ENCODE measurements around the gene CD6. TPM values are rescaled to one million over a fixed set of nuclear protein-coding genes. Genes with fewer than 3 reads are reported as not detected.

CD6 gene
- total and polyA plus RNA-seq, 4 experiments from 2014 or later, result 281 to 428 (median 356) TPM

DNA sequence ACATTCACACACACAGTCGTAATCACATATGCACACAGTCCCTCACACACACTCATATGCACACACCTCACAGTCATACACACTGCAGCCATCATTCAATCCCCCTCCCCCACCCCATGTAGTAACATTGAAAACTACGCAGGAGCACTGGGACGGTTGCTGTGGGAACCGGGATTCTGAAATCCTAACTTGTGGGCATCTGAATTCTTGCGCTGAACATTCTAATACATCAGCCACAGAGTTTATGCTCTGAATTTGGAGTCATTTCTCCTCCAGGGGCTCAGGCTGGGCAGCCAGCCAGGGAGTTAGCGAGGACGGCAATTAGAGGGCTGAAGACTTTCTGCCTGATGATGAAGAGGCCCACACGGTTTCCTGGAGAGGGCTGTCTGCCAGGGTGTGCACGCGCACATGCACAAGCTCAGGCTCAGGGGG is 32.7 kb downstream of the CD6 start:
- Mint-ChIP-seq H3K36me3 (peaks cover 36 to 75% of the 10 kb centered on the region in 2 donors), H3K27ac (peak overlapping the region; percentile 89 to 97 (median 95)), H3K27me3 (no peaks in the 10 kb centered on the region), H3K4me1 (peaks cover 51 to 90% (median 66%) of the 10 kb centered on the region in 4 donors), H3K9me3 (peaks cover 0 to 3% (median 0%) of the 10 kb centered on the region in 8 donors), H3K4me3 (peak overlapping the region; percentile 63 to 87 (median 83))
- ChIA-PET CTCF (ENCODE audit: partially characterized antibody) (interaction anchor here (0.7 to 2.3 kb wide), 5 partner anchors 33 to 80 kb away, joined by 3 to 12 read pairs (median 3); partner anchors contain the start of gene CD6), POLR2A (ENCODE audit: partially characterized antibody) (interaction anchor here (0.8 to 5.5 kb wide), 22 partner anchors 9 to 119 kb away, joined by 3 to 74 read pairs (median 6); no protein-coding TSS in a partner anchor)
- peak overlapping the region; percentile 5 to 14 for H3K4me3 ChIP-seq (ENCODE audit: low read length in 2 of 2)
- H3K4me1 ChIP-seq (ENCODE audit: insufficient read depth, low read length), result peaks cover 93% of the 10 kb centered on the region
- DNase-seq, result peak in 3 of 5 donors; percentile 47 to 76 (median 60)
- intact Hi-C loops (cut with micrococcal nuclease), result loop anchor here (1.0 to 2.0 kb wide), 3 partner anchors 17 to 33 kb away; partner anchors contain the start of gene CD6
- H3K9me3 ChIP-seq (ENCODE audit: control insufficient read depth in 1 of 2, low read length in 2 of 2), result no peaks in the 10 kb centered on the region
- peaks cover 45% of the 10 kb centered on the region for H3K36me3 ChIP-seq (ENCODE audit: insufficient read depth, low read length)
- H3K27me3 ChIP-seq (ENCODE audit: insufficient read depth, low read length), result no peaks in the 10 kb centered on the region
- H3K27ac ChIP-seq (ENCODE audit: low read depth, low read length), result peak overlapping the region; percentile 54

DNA sequence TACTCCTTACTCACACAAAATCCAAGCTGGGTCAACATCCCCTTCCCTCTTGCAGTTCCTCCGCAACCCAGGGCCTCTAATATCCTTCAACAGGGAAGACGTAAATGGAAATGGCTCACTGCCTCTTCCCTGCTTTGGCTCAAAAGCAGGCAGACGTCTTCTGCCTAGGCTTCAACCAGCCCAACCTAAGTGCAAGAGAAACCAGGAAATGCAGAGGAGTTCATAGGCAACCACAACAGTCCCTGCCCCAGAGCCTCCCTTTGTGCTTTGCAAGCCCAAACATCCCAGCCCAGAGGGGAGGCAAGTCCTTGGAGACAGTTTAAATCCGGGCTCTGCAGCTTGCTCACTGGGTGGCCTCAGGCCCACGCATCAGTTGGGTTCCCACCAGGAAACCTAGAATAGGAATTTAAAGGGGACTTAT is 33.3 kb downstream of the CD6 start:
- Mint-ChIP-seq H3K27ac (peak overlapping the region; percentile 89 to 97 (median 95)), H3K27me3 (no peaks in the 10 kb centered on the region), H3K4me1 (peaks cover 51 to 91% (median 68%) of the 10 kb centered on the region in 4 donors), H3K36me3 (peaks cover 39 to 80% of the 10 kb centered on the region in 2 donors), H3K4me3 (peak overlapping the region; percentile 63 to 87 (median 83)), H3K9me3 (peaks cover 0 to 3% (median 0%) of the 10 kb centered on the region in 8 donors)
- H3K9me3 ChIP-seq (ENCODE audit: control insufficient read depth in 1 of 2, low read length in 2 of 2), result no peaks in the 10 kb centered on the region
- DNase-seq, result peak; percentile 57 to 71 (median 60)
- peak overlapping the region; percentile 54 for H3K27ac ChIP-seq (ENCODE audit: low read depth, low read length)
- intact Hi-C loops (cut with micrococcal nuclease), result loop anchor here (1.0 to 2.0 kb wide), 3 partner anchors 18 to 33 kb away; partner anchors contain the start of gene CD6
- H3K4me1 ChIP-seq (ENCODE audit: insufficient read depth, low read length), result peaks cover 91% of the 10 kb centered on the region
- no peaks in the 10 kb centered on the region for H3K27me3 ChIP-seq (ENCODE audit: insufficient read depth, low read length)
- peak overlapping the region; percentile 5 to 14 for H3K4me3 ChIP-seq (ENCODE audit: low read length in 2 of 2)
- CTCF ChIA-PET (ENCODE audit: partially characterized antibody), result interaction anchor here (0.7 to 2.3 kb wide), 5 partner anchors 34 to 183 kb away, joined by 3 to 12 read pairs (median 3); partner anchors contain the start of gene CD6
- POLR2A ChIA-PET (ENCODE audit: partially characterized antibody), result interaction anchor here (0.8 to 5.5 kb wide), 22 partner anchors 9 to 118 kb away, joined by 3 to 74 read pairs (median 6); no protein-coding TSS in a partner anchor
- peaks cover 51% of the 10 kb centered on the region for H3K36me3 ChIP-seq (ENCODE audit: insufficient read depth, low read length)

DNA sequence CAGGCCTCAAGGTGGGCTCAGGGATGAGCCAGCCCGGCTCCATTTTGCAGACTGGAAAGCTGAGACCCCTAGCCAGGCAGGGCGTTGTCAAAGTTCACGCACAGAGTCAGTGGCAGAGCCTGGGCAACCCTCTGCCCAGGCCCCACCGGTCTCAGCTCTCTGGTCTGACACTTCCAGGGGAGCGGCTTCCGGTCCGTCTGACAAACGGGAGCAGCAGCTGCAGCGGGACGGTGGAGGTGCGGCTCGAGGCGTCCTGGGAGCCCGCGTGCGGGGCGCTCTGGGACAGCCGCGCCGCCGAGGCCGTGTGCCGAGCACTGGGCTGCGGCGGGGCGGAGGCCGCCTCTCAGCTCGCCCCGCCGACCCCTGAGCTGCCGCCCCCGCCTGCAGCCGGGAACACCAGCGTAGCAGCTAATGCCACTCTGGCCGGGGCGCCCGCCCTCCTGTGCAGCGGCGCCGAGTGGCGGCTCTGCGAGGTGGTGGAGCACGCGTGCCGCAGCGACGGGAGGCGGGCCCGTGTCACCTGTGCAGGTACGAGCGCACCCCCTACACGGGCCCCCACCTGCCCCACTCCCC is 36.0 kb downstream of the CD6 start:
- H3K4me3 Mint-ChIP-seq, result peak overlapping the region in 3 of 8 donors; percentile 11 to 44 (median 33)
- peaks cover 43 to 81% of the 10 kb centered on the region in 2 donors for H3K36me3 Mint-ChIP-seq
- no peaks in the 10 kb centered on the region for H3K27me3 Mint-ChIP-seq
- ChIA-PET CTCF (ENCODE audit: partially characterized antibody) (interaction anchor here (0.9 to 1.5 kb wide), 3 partner anchors 15 to 37 kb away, joined by 3 to 4 read pairs (median 3); no protein-coding TSS in a partner anchor), POLR2A (ENCODE audit: partially characterized antibody) (interaction anchor here (1.1 to 5.5 kb wide), 3 partner anchors 13 to 35 kb away, joined by 5 to 74 read pairs (median 56); no protein-coding TSS in a partner anchor)
- Histone ChIP-seq H3K9me3 (ENCODE audit: control insufficient read depth in 1 of 2, low read length in 2 of 2) (no peaks in the 10 kb centered on the region), H3K4me1 (ENCODE audit: insufficient read depth, low read length) (peaks cover 73% of the 10 kb centered on the region), H3K27me3 (ENCODE audit: insufficient read depth, low read length) (no peaks in the 10 kb centered on the region), H3K36me3 (ENCODE audit: insufficient read depth, low read length) (peaks cover 62% of the 10 kb centered on the region), H3K27ac (ENCODE audit: low read depth, low read length) (peak overlapping the region; percentile 37), H3K4me3 (ENCODE audit: low read length in 2 of 2) (no peak overlapping the region)
- intact Hi-C loops (cut with micrococcal nuclease), result no loop called here
- peak in 1 of 5 donors; percentile 40 for DNase-seq
- H3K27ac Mint-ChIP-seq, result peak overlapping the region; percentile 37 to 99 (median 89)
- peaks cover 0 to 6% (median 0%) of the 10 kb centered on the region in 8 donors for H3K9me3 Mint-ChIP-seq
- peaks cover 36 to 77% (median 56%) of the 10 kb centered on the region in 4 donors for H3K4me1 Mint-ChIP-seq

DNA sequence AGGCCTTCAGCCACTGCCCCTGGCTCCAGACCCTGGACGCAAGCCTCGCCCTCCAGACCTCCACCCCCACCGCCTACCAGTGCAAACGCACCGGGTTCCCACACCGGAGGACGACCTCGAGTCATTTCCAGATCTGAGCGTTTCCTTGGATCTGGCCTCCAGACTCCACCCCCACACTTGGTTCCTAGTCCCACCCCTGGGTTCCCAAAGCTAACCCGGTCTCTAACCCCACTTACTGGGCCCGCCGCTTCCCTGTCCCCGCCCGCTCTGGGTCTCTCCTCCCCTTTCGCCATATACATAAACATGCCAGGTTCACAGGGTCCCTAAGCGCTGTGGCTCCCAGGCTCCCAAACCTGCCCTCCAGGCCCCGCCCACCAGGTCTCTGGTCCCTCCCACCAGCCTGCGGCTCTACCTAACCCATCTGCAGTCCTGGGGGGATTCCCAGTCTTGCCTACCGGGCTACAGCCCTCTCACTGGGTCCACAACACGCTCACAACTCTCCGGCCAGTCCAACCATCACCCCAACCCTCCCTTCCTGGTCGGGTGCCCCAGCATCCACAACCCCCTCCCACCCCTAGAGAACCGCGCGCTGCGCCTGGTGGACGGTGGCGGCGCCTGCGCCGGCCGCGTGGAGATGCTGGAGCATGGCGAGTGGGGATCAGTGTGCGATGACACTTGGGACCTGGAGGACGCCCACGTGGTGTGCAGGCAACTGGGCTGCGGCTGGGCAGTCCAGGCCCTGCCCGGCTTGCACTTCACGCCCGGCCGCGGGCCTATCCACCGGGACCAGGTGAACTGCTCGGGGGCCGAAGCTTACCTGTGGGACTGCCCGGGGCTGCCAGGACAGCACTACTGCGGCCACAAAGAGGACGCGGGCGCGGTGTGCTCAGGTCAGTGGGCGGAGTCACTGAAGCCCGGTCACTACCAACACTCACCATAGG is 36.7 kb downstream of the CD6 start:
- intact Hi-C loops (cut with micrococcal nuclease), result no loop called here
- Mint-ChIP-seq H3K36me3 (peaks cover 47 to 82% of the 10 kb centered on the region in 2 donors), H3K4me1 (peaks cover 35 to 77% (median 54%) of the 10 kb centered on the region in 4 donors), H3K9me3 (peaks cover 0 to 6% (median 0%) of the 10 kb centered on the region in 8 donors), H3K27ac (peak overlapping the region; percentile 52 to 99 (median 81)), H3K27me3 (no peaks in the 10 kb centered on the region), H3K4me3 (peak overlapping the region in 4 of 8 donors; percentile 6 to 43 (median 24))
- no peak overlapping the region for H3K4me3 ChIP-seq (ENCODE audit: low read length in 2 of 2)
- no peaks in the 10 kb centered on the region for H3K9me3 ChIP-seq (ENCODE audit: control insufficient read depth in 1 of 2, low read length in 2 of 2)
- peak in 1 of 5 donors; percentile 42 for DNase-seq
- H3K36me3 ChIP-seq (ENCODE audit: insufficient read depth, low read length), result peaks cover 69% of the 10 kb centered on the region
- ChIA-PET POLR2A (ENCODE audit: partially characterized antibody) (interaction anchor here (1.1 to 5.5 kb wide), 5 partner anchors 12 to 99 kb away, joined by 3 to 74 read pairs (median 5); no protein-coding TSS in a partner anchor), CTCF (ENCODE audit: partially characterized antibody) (interaction anchor here (1.3 kb wide), 1 partner anchor 15 kb away, joined by 3 read pairs; no protein-coding TSS in a partner anchor)
- H3K27ac ChIP-seq (ENCODE audit: low read depth, low read length), result no peak overlapping the region
- peaks cover 65% of the 10 kb centered on the region for H3K4me1 ChIP-seq (ENCODE audit: insufficient read depth, low read length)
- no peaks in the 10 kb centered on the region for H3K27me3 ChIP-seq (ENCODE audit: insufficient read depth, low read length)

DNA sequence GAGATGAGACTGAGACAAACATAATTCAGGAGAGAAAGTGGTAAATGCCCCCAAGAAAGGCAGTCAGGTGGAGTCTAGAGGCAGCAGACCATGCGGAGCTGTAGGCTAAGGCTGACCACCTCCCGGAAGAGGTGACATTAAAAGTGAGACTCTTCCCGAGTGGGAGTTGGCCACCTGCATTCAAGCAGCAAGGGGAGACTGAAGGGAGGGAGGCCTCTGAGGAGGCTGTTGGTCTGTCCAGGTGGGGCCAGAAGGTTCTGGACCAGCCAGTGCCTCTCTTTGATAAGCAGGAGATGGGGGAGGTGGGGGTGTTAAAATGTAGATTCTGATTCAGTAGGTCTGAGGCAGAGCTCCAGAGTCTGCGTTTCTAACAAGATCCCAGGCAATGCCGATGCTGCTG is 37.5 kb downstream of the CD6 start:
- ChIA-PET POLR2A (ENCODE audit: partially characterized antibody) (interaction anchor here (1.1 to 1.5 kb wide), 2 partner anchors 15 to 99 kb away, joined by 3 to 5 read pairs; no protein-coding TSS in a partner anchor), CTCF (ENCODE audit: partially characterized antibody) (no interaction called here)
- H3K9me3 Mint-ChIP-seq, result peaks cover 0 to 6% (median 0%) of the 10 kb centered on the region in 8 donors
- H3K27ac Mint-ChIP-seq, result peak overlapping the region in 6 of 7 donors; percentile 68 to 99 (median 84)
- peak in 1 of 5 donors; percentile 14 for DNase-seq
- no peaks in the 10 kb centered on the region for H3K27me3 Mint-ChIP-seq
- no peaks in the 10 kb centered on the region for H3K27me3 ChIP-seq (ENCODE audit: insufficient read depth, low read length)
- H3K36me3 Mint-ChIP-seq, result peaks cover 52 to 83% of the 10 kb centered on the region in 2 donors
- H3K4me3 Mint-ChIP-seq, result no peak overlapping the region
- no peak overlapping the region for H3K4me3 ChIP-seq (ENCODE audit: low read length in 2 of 2)
- intact Hi-C loops (cut with micrococcal nuclease), result no loop called here
- H3K4me1 ChIP-seq (ENCODE audit: insufficient read depth, low read length), result peaks cover 58% of the 10 kb centered on the region
- no peak overlapping the region for H3K27ac ChIP-seq (ENCODE audit: low read depth, low read length)
- H3K9me3 ChIP-seq (ENCODE audit: control insufficient read depth in 1 of 2, low read length in 2 of 2), result no peaks in the 10 kb centered on the region
- peaks cover 31 to 70% (median 51%) of the 10 kb centered on the region in 4 donors for H3K4me1 Mint-ChIP-seq
- peaks cover 77% of the 10 kb centered on the region for H3K36me3 ChIP-seq (ENCODE audit: insufficient read depth, low read length)

DNA sequence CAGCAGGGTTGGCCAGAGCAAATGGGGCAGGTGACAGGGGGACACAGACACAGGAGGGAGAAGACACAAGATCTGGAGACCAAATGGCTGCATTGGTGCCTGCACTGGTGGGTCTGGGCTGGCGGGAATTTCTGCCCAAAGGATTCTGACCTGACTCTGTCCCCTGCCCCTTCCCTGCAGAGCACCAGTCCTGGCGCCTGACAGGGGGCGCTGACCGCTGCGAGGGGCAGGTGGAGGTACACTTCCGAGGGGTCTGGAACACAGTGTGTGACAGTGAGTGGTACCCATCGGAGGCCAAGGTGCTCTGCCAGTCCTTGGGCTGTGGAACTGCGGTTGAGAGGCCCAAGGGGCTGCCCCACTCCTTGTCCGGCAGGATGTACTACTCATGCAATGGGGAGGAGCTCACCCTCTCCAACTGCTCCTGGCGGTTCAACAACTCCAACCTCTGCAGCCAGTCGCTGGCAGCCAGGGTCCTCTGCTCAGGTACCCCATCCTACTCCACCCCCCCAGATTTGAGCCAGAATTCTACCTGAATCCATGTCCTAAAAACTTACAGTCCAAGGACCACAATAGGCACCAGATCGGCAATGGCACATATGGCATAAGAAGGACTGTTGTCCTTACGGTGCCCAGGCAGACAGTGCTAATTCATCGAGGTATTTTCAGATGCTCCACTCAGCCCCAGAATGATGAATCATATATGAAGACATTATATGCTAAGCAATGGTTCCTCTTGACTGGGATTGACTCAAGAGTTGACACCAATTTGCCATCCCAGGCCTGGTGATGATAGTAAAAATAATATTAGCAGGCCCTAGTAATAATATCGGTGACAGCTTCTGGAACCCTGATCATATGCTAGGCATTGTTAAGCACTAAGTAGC is 38.2 kb downstream of the CD6 start:
- intact Hi-C loops (cut with micrococcal nuclease), result no loop called here
- POLR2A ChIA-PET (ENCODE audit: partially characterized antibody), result interaction anchor here (0.6 to 5.1 kb wide), 6 partner anchors 10 to 98 kb away, joined by 5 to 31 read pairs (median 6); no protein-coding TSS in a partner anchor
- H3K4me1 Mint-ChIP-seq, result peaks cover 24 to 63% (median 45%) of the 10 kb centered on the region in 4 donors

More for the DNA sequence above, 38.2 kb downstream of the CD6 start:
- Histone ChIP-seq H3K9me3 (ENCODE audit: control insufficient read depth in 1 of 2, low read length in 2 of 2) (no peaks in the 10 kb centered on the region), H3K27ac (ENCODE audit: low read depth, low read length) (no peak overlapping the region), H3K4me1 (ENCODE audit: insufficient read depth, low read length) (peaks cover 51% of the 10 kb centered on the region), H3K27me3 (ENCODE audit: insufficient read depth, low read length) (no peaks in the 10 kb centered on the region), H3K4me3 (ENCODE audit: low read length in 2 of 2) (no peak overlapping the region), H3K36me3 (ENCODE audit: insufficient read depth, low read length) (peaks cover 81% of the 10 kb centered on the region)
- Mint-ChIP-seq H3K27ac (peak overlapping the region in 6 of 7 donors; percentile 62 to 99 (median 89)), H3K36me3 (peaks cover 49 to 83% of the 10 kb centered on the region in 2 donors), H3K27me3 (no peaks in the 10 kb centered on the region), H3K4me3 (peak overlapping the region in 1 of 8 donors; percentile 39), H3K9me3 (peaks cover 0 to 6% (median 0%) of the 10 kb centered on the region in 8 donors)
- CTCF ChIA-PET (ENCODE audit: partially characterized antibody), result interaction anchor here (0.6 to 1.3 kb wide), 2 partner anchors 14 to 18 kb away, joined by 3 to 4 read pairs; no protein-coding TSS in a partner anchor
- peak in 1 of 5 donors; percentile 24 for DNase-seq

Data from CD4-positive, alpha-beta memory T cell (primary cell).